ENCODE results near the gene PRR16.

The PRR16 gene

DNA sequence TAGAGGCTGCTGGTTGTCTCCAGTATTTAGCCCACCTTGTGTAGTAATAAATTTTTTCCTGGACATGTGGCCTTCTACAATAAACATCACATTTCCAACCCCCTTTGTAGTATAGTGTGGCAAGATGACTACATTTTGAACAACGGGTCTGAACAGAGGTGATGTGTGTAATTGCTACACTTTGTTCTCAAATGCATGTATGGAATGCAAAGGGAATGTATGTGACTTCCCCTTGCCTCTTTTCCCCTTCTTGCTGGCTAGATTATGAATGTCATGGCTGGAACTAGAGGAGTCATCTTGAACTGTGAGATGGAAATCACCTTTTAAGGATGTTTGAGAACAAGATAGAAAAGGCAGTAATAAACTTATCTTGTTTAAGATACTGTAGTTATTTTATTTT, 54.5 kb downstream of the PRR16 start:
- no peak for DNase-seq

DNA sequence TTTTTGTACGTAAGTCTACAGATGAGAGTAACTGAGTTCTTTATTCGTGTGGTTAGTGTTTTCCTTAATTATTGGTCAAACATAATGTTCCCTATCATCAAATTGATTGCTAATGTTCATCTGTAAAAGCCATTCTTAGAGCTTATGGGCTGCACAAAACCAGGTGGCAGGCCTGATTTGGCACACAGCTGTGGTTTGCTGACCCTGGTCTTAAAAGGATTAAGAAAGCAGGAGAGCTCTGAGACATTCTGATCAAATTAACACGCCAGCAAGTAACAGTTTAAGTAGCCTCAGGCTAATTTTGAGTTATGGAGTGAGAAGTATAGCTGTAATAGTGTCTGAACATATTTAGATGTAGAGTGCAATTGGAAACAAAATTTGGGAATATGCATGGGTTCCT, 63.2 kb downstream of the PRR16 start:
- DNase-seq, result no peak

DNA sequence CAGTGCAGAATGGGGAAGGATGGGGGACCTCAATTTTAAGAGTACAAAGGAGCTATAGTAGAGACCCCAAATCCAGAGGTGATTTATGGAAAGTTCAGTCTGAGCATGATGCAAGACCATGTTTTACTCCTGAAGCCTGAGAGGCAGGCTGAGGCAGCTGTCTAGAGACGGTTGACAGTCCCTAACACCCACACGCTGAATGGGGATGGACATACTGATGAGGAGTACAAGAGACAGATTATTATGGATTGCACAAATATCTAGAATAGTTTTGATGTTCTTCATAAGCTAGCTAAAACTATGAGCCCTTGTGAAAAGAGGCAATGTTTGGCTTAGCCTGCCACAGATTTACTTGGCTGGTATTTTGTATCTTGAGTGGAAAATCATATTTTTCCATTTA, 64.5 kb downstream of the PRR16 start:
- no peak for DNase-seq

DNA sequence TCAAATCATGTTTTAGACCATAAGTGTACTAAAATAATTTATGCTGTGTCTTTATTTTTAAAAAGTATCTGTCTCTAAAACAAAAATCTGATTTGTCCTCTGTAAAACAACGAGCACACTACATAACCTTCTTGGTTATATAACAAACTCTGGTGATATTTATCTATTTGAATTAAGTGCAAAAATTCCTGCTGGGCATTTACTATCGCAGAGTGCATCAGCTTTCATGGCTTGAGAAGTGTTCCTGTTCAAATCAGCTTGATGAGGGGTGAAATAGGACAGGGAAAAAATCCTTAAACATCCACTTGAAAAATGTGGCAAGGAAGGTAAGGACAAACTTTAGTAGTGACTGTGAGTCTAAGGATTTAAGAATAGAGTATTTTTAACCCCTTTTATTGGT, 65.3 kb downstream of the PRR16 start:
- DNase-seq, result no peak

DNA sequence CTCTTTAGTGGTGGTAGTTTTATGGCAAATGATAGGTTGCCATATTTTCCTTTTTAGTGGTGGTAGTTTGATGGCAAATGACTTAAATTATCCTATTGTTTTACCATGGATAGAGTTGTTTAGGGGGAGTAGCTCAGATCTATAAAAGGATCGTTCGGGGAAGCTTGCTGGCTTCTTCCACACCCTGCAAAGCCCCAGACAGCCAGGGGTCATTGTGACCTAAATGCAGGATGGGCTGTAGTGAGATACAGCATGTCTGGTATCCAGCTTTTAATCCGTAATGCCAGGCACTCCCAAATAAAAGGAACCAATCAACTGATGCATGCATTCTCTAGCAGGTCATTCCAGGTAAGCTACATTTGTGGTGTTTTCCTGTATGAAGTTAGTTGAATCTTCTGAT, 67.1 kb downstream of the PRR16 start:
- DNase-seq, result no peak

DNA sequence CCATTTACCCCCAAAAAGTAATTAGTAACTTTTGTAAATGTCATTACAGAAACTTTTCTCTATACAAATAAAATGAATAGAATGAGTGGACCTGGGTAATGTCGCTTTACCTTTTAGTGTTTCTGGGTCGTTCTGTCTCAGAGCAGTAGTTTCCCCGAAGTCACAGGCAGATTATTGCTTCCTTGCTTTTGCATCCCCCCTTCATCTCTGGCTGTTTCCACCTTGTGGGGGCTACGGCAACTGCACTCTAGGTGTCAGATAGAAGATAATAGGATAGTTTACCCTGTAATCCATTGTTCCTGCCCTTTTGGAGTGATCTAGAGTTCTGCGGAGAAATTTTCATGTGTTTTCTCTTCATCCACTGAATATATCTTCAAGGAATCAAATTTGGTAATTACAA, 68.7 kb downstream of the PRR16 start:
- no peak for DNase-seq

DNA sequence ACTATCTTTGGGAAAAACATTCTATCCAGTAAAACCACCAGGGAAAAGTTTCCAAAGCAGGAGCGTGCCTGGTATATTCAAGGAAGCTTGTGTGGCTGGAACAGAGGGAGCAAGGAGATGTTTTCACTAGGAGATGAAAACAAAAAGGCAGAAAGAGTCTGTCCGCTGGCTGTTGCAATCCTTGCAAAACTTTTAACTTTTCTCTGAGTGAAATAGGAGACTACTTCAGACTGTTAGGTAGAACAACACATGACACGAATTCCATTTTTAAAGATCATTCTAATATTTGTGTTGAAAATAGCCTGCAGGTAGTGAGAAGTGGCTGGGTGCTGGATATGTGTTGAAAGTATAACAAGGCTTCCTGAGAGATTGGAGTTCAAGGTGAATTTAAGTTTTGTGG, 69.5 kb downstream of the PRR16 start:
- DNase-seq, result no peak

DNA sequence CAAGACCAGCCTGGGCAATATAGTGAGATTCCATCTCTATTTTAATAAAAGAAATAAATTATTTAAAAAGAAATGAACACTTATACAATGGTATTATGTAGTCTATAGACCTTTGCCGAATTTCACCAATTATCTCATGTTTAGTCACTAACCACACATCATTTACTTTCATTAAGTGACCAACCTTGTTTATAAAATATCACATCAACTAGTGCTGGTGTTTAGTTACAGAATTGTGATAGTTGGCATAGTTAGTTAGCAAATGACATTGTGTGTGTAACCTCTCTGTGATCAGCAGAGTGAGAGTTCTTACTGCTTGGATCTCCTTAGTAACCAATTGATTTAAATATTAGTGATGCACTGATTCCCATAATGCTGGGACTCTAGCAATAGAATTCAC, 71.8 kb downstream of the PRR16 start:
- DNase-seq, result no peak

DNA sequence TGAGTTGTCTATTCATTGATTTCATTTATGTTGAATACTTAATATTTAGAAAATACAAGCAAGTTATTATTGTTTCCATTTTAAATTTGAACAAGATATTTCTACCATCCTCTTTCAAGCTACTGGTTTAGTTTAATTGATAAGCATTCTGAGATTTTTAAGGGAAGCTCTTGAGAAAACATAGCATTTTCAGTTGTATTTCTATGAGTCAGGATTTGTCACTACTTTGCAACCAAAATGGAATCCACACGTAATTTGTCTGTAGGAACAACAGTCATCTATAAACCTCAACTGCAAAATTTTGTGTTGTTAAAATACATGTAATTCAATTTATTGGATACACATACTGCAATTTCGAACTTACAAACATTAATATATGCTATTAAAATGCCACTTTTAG, 74.0 kb downstream of the PRR16 start:
- no peak for DNase-seq

DNA sequence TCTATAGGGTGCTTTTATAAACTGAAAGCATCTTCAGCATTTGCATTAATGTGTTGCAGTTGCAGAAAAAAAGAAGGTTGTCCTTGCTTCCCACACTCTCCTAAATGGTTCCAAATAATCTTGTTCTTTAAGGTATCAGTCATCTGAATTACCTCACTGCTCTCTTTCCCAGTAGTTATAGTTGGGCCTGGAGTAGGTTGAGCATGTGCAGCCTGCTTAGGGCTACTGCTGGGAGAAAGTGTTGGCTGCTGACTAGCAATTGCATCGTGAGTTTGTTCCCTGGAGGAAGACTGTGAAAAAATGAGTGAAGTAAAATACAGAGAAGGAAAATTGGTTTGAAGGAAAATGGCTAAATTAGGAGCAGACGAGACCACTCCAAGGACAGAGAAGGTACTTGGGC, 74.5 kb downstream of the PRR16 start:
- DNase-seq, result no peak

DNA sequence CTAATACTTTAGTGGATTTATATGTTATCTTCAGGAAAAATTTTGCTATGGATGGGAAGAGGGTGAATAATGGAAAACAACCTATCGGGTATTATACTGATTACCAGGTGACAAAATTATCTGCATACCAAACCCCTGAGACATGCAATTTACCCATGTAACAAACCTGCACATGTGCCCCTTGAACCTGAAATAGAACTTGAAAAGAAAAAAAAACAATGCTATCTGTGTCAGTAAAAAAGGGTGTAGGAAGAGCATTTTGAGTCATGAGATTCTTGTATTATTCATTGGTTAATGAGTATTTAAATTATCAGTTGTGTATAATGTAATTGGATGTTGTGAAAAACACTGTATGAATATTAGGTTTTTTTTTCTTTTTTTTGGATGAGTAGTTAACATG, 75.4 kb downstream of the PRR16 start:
- DNase-seq, result no peak

DNA sequence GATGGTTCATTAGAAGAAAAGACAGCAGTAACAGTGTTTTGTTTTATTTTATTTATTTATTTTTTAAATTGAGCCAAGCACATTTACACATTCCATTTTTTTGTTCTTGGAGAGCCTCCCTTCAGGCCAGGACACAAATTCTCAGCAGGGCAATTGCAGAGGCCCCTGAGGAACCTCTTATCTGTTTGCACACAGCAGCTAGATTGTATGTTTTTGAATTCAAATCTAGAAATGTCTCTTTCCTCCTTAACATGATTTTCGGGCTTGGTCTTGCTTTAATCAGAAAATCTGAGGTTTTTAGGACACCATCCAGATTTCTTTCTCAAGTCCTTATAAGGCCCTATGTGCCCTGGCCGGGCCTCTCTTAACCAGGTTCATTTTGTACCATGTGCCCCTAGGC, 76.0 kb downstream of the PRR16 start:
- no peak for DNase-seq

DNA sequence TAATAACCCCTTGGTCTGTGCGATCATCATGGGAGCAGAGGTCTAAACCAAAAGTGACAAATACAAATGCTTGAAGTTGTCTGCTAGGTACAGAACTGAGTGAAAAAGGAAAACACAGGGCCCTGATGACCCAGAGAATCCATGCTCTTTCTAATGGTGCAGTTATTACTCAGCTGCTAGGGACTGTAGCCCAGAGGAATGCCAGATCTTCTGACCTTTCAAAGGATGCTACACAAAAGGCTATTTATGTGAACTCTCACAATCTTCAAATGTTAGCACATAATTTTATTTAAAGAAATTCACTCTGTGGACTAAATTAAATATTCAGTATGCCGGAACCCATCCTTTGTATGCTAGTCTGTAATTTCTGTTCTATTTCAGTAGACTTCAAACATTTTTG, 79.9 kb downstream of the PRR16 start:
- no peak for DNase-seq

DNA sequence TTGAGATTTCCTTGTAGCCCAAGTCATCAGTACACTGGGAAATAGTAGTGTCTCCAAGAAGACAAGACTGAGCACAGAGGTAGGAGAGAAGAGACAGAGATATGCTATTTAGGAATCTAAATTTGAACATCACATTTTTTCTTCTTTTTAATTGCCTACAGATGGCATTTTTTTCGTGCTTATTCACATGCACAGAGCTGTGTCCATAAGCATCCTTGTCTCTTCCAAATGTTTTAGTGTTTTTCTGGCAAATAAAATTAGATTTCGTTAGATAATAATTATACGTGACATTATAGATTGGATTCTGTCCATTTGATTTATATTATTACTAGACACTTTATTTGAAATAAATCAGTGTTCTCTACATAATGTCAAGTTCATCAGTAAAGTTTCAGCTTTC, 80.9 kb downstream of the PRR16 start:
- DNase-seq, result no peak

DNA sequence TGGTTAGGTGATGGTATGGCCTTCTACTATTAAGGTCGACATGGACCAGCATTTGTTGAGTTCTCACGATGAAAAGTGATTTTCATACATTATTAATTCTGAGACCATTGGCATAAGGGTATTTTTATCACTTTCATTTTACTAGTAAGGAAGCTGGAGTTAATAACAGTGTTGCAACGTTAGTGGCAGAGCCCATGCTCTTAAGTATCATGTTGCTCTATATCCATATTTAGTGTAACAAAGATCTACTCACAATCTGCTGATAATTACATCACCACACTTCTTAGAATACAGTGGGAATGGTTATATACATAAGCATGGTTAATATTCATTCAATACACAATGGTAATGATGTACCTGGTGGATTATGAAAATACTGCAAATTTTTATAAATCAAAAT, 81.9 kb downstream of the PRR16 start:
- DNase-seq, result no peak

DNA sequence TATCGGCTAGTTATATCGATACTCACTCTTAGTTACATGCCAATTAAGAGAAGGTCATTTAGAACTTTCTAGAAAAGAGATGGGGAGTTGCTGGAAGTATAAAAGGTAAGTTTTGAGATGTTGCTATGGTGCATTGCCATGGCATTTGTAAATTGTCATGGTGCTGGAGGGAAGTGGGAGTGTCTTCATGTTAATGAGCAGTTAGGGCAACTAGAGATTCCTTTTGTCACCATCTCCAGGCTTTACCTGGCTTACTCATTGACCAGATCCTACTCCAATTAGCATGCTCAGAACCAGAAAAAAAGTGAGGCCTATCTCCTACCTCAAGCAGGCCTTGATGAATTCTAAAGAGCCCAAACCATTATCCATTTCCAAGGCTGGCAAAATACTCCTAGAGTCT, 82.8 kb downstream of the PRR16 start:
- DNase-seq, result no peak

DNA sequence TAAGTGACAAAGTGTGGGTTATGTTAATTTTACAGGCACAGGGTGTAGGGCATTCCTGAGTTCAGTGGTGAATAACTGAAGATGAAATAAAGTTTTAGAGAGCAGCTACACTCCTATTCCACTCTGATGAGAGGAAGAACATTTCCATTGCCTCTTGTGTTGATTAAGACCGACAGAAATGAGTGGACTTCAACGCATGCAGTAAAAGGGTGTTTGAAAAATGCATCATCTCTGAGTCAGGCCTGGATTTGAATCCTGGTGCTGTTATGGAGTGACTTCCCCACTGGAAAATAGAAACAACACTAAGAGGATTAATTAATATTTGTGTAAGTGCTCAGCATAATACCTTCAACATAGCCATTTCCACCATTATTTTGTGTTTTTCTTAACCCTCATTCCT, 86.3 kb downstream of the PRR16 start:
- no peak for DNase-seq

DNA sequence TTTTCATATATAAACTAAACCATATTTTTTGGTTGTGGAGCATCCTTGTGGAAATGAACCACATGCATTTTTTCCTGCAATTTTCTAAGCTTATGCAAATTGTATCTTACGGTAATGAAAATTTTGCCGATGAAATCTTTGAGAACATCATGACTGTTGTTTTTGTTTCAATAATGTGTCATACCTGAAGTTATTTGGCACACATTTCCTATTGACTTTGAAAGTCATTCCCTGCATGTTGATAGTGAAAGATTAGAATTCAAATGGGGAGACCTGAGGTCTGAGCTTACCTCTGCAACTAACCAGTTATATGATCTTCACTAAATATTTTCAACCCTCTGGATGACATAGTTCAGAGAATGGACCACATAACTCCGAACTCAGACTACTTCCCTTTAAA, 88.5 kb downstream of the PRR16 start:
- DNase-seq, result no peak

DNA sequence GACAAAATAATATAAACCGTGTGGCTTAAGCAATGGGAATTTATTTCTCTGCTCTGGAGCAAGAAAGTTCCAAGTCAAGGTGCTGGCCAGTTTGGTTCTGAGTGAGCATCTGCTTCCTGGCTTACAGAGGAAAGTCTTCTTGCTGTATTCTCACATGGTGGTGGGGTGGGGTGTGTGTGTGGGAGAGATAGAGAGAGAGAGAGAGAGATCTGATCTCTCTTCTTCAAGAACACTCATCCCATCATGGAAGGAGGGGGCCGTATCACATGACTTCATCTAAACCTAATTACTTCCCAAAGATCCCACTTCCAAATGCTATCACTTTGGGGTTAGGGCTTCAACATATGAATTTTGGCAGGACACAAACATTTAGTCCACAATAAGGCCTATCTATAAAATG, 91.2 kb downstream of the PRR16 start:
- no peak for DNase-seq

DNA sequence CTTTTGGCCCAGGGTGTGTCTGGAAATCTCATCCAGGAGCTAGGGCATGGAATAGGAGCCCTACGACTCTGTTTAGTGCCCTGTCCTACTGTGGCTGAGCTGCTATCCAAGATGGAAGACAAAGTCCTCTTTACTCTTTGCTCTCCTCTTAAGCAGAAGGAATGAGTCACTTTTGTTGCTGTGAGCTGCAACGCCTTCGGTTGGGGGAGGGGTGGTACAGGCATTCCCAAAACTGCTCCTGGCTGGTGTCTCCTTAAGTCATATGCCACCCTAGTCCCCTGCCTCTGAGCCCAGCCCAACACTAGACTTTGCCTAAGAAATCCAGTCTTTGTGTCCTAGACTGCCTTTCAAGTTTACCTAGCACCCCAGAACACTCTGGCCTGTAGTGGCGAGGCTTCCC, 99.9 kb downstream of the PRR16 start:
- no peak for DNase-seq

DNA sequence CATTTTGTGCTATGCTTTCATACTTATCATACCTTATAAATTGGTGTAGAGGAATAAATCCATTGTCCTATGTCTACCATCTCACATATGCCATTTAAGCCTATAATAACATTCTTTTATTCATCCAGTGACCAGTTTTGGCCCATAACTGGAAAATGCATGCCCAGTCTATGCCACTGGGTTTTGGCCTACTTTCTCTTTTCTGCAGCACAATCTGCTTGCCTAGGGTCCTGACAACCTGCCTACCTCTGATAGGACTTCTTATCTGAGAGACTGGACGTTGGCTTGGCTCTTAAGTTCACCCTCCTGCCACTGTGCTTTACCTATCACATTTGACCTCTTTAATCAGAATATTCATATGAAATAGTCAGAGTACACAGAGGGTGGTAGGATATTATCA, 103.0 kb downstream of the PRR16 start:
- DNase-seq, result no peak

DNA sequence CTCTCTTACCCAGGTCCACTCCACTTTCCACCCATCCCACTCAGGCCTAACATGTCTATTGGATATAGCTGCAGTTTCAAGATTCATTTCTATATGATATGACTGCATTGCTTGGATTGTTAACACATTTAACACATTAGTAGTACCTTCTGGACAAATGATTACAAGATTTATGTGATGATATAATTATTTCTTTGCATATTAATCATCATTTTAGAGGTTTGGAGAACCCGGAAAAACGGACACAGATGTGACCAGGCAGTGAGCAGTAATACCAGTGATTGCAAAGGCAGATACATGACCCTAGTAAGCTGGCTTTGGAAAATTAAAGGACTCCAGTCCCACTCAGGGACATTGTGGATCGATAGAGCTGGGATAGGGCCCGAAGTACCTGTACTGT, 103.8 kb downstream of the PRR16 start:
- no peak for DNase-seq

DNA sequence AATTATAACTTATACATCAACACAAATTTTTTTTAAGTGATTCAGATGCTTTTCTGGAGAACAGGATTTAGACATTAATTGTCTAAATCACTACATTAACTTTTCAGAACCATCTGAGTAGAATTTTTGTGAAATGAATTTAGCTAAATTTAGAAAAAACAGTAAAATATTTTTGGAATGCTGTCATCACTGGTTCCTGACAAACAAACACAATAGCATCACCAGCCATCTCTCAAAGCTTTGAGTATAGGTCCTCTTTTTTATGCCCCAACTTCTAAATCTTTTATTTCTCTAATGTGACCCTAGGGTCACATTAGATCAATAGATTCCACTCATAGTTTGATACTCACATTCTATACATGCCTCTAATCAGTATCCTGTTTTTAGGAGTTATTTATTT, 104.6 kb downstream of the PRR16 start:
- DNase-seq, result no peak

DNA sequence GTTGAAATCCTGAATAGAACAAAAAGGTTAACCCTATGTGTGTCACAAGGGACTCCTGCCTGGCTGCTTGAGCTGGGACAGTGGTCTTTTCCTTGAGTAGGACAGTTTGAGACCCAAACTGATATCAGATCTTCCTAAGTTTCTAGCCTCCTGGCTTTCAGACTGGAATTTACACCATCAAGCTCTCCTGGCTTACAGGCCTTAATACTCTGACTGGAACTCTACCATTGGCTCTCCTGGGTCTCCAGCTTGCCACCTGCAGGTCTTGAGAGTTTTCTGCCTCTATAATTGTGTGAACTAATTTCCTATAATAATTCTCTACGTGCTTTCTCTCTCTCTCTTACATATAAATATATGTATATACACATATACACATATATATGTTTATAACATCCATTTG, 112.5 kb downstream of the PRR16 start:
- DNase-seq, result no peak

DNA sequence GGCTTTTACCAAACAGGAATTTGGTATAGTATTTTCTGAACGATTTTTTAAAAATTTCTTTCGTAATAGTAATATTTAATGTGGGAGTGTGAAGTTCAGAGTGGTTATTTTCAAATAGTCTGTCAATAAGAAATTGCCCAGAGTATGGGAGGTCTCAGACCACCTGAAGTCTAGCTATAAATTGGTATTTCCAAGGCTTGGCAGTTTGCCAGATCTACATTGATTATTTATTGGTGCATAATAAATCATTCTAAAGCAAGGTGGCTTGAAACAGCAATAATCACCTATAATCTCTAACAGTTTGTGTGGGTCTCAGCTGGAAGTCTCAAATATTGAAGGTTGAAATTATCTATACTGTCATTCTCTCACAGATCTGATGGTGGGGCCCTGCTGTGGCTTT, 118.5 kb downstream of the PRR16 start:
- no peak for DNase-seq

DNA sequence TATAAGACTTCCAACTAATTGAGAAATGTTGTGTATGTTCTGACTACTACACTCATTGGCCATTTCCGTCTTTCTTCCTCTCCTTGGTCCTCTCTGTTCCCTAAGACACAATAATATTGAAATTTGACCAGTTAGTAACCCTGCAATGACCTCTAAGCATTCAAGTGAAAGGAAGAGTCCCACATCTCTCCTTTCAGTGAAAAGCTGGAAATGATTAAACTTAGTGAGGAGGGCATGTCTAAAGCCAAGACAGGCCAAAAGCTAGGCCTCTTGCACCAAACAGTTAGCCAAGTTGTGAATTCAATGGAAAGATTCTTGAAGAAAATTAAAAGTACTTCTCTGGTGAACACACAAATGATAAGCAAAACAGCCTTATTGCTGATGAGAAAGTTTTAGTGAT, 122.5 kb downstream of the PRR16 start:
- DNase-seq, result no peak

DNA sequence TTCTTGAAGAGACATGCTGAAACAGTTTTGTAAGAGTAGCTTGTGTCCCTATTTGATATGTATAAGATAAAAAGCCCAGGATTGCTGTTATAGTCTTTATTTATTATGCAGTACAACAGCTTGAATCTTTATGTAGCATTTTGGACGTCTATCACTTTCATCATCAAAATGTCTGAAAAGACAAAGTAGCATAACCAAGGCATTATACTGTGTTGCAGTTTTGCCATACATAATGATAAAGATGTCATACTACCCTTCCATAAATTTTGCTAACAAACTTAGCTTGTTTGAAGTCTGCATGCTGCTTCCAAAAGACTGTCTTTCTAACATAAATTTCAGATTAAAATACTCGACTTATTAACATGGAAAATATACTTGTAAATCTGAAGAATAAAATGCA, 127.8 kb downstream of the PRR16 start:
- DNase-seq, result no peak

Data from NCI-H1105 treated with DMSO at 0.1 percent for 48 hours (cell line).